ENCODE results near the gene PEAK1.

PEAK1 gene

GRCh38 chr15:77251662-77252061, 168.2 kb downstream of the PEAK1 start:
- TF ChIP-seq GATA1 (IDR thresholded peaks at IDR 0.05; ENCODE audit: low read depth, low read length) = no peak
- TF ChIP-seq POLR2A (IDR thresholded peaks at IDR 0.05; ENCODE audit: low read length) = no peak
- peak; percentile 10 to 12 for DNase-seq

- no peak for DNase-seq
- TF ChIP-seq POLR2A (IDR thresholded peaks at IDR 0.05; ENCODE audit: low read length) (no peak), GATA1 (IDR thresholded peaks at IDR 0.05; ENCODE audit: low read depth, low read length) (no peak)
Measured at GRCh38 chr15:77247116-77247515, 172.8 kb downstream of the PEAK1 start.

- TF ChIP-seq GATA1 (IDR thresholded peaks at IDR 0.05; ENCODE audit: low read depth, low read length) (no peak), POLR2A (IDR thresholded peaks at IDR 0.05; ENCODE audit: low read length) (no peak)
- DNase-seq = no peak
Measured at GRCh38 chr15:77243716-77244401, 176.0 kb downstream of the PEAK1 start.

- no peak for DNase-seq
- TF ChIP-seq POLR2A (IDR thresholded peaks at IDR 0.05; ENCODE audit: low read length) = no peak
- no peak for TF ChIP-seq GATA1 (IDR thresholded peaks at IDR 0.05; ENCODE audit: low read depth, low read length)
Measured at GRCh38 chr15:77243135-77243534, 176.8 kb downstream of the PEAK1 start.

GRCh38 chr15:77239882-77240608, 179.9 kb downstream of the PEAK1 start:
- no peak for DNase-seq
- TF ChIP-seq POLR2A (IDR thresholded peaks at IDR 0.05; ENCODE audit: low read length) (no peak), GATA1 (IDR thresholded peaks at IDR 0.05; ENCODE audit: low read depth, low read length) (no peak)

- DNase-seq = no peak
- TF ChIP-seq POLR2A (IDR thresholded peaks at IDR 0.05; ENCODE audit: low read length) (no peak), GATA1 (IDR thresholded peaks at IDR 0.05; ENCODE audit: low read depth, low read length) (no peak)
Measured at GRCh38 chr15:77235566-77235965, 184.3 kb downstream of the PEAK1 start.

GRCh38 chr15:77228828-77229227, 191.1 kb downstream of the PEAK1 start:
- no peak for DNase-seq

GRCh38 chr15:77226652-77227051, 193.3 kb downstream of the PEAK1 start:
- no peak for TF ChIP-seq POLR2A (IDR thresholded peaks at IDR 0.05; ENCODE audit: low read length)
- no peak for TF ChIP-seq GATA1 (IDR thresholded peaks at IDR 0.05; ENCODE audit: low read depth, low read length)
- DNase-seq = no peak

More at GRCh38 chr15:77228828-77229227, 191.1 kb downstream of the PEAK1 start:
- TF ChIP-seq GATA1 (IDR thresholded peaks at IDR 0.05; ENCODE audit: low read depth, low read length) (no peak), POLR2A (IDR thresholded peaks at IDR 0.05; ENCODE audit: low read length) (no peak)

- DNase-seq = no peak
- no peak for TF ChIP-seq GATA1 (IDR thresholded peaks at IDR 0.05; ENCODE audit: low read depth, low read length)
Measured at GRCh38 chr15:77225646-77226045, 194.3 kb downstream of the PEAK1 start.

- DNase-seq = no peak
- no peak for TF ChIP-seq POLR2A (IDR thresholded peaks at IDR 0.05; ENCODE audit: low read length)
- TF ChIP-seq GATA1 (IDR thresholded peaks at IDR 0.05; ENCODE audit: low read depth, low read length) = no peak
Measured at GRCh38 chr15:77225088-77225487, 194.8 kb downstream of the PEAK1 start.

- TF ChIP-seq GATA1 (IDR thresholded peaks at IDR 0.05; ENCODE audit: low read depth, low read length) = no peak
- TF ChIP-seq POLR2A (IDR thresholded peaks at IDR 0.05; ENCODE audit: low read length) = no peak
- DNase-seq = no peak
Measured at GRCh38 chr15:77224352-77224751, 195.6 kb downstream of the PEAK1 start.

GRCh38 chr15:77221708-77222107, 198.2 kb downstream of the PEAK1 start:
- DNase-seq = no peak
- no peak for TF ChIP-seq GATA1 (IDR thresholded peaks at IDR 0.05; ENCODE audit: low read depth, low read length)
- TF ChIP-seq POLR2A (IDR thresholded peaks at IDR 0.05; ENCODE audit: low read length) = no peak

- TF ChIP-seq POLR2A (IDR thresholded peaks at IDR 0.05; ENCODE audit: low read length) (no peak), GATA1 (IDR thresholded peaks at IDR 0.05; ENCODE audit: low read depth, low read length) (no peak)
- no peak for DNase-seq
Measured at GRCh38 chr15:77221174-77221573, 198.7 kb downstream of the PEAK1 start.

- no peak for DNase-seq
- TF ChIP-seq POLR2A (IDR thresholded peaks at IDR 0.05; ENCODE audit: low read length) = no peak
Measured at GRCh38 chr15:77219841-77220240, 200.1 kb downstream of the PEAK1 start.

- DNase-seq = no peak
Measured at GRCh38 chr15:77209221-77209620, 210.7 kb downstream of the PEAK1 start.

More at GRCh38 chr15:77209221-77209620, 210.7 kb downstream of the PEAK1 start:
- TF ChIP-seq POLR2A (IDR thresholded peaks at IDR 0.05; ENCODE audit: low read length) (no peak), GATA1 (IDR thresholded peaks at IDR 0.05; ENCODE audit: low read depth, low read length) (no peak)

Data from erythroblast (primary cell).